Hematopoietic multipotent progenitor cell (in vitro differentiated cells): ENCODE data around the gene CMTM7. TPM values are rescaled to one million over a fixed set of nuclear protein-coding genes. Genes with fewer than 3 reads are reported as not detected.

ENCODE experiments used
- DNase-seq, 3 donors: peaks; one replicate each; pipeline ENCODE4 v3.0.0-alpha.2; 2011 to 2015; ENCODE audit warnings: low read depth in 2 of 3, low spot score in 2 of 3
- total RNA-seq: library from RNA; depleted of rRNA; stranded (reverse); fragments of >200 nt; gene quantifications from one replicate; pipeline ENCODE4 v1.2.3, GENCODE V29; 2012

Gene CMTM7, protein sequence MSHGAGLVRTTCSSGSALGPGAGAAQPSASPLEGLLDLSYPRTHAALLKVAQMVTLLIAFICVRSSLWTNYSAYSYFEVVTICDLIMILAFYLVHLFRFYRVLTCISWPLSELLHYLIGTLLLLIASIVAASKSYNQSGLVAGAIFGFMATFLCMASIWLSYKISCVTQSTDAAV
- total RNA-seq: 23.4 TPM

- DNase-seq: peak in 2 of 3 donors; percentile 53 to 57
Measured at GRCh38 chr3:32391643-32392535, at the start of gene CMTM7. TSS of gene CMTM7 (plus strand) at chr3:32391853. CDS start at chr3:32391907, 54 bp downstream.

GRCh38 chr3:32347343-32348125, 44.1 kb upstream of the CMTM7 start:
- no peak for DNase-seq

GRCh38 chr3:32349184-32349583, 42.5 kb upstream of the CMTM7 start:
- no peak for DNase-seq

GRCh38 chr3:32352563-32352962, 39.1 kb upstream of the CMTM7 start:
- no peak for DNase-seq

GRCh38 chr3:32353351-32353750, 38.3 kb upstream of the CMTM7 start:
- no peak for DNase-seq

DNA sequence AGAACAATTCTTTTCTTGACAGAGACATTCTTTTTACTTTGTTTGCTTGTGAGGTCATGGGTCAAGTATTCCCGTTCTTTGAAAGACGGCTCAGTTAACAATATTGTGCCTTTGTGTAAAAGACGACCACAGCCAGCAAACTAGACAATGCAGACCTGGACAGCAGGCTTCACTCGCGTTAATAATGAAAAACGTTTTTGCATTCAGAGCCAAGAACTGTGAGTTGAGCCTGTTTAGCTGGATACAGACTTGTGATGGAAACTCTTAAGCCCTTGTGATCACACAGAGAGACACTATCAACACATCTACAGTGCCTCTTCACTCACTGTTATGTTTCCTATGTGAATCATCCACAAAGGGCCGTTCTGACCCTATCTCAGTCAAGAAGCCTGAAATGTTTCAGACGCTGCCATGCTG, 37.3 kb upstream of the CMTM7 start:
- DNase-seq: no peak

DNA sequence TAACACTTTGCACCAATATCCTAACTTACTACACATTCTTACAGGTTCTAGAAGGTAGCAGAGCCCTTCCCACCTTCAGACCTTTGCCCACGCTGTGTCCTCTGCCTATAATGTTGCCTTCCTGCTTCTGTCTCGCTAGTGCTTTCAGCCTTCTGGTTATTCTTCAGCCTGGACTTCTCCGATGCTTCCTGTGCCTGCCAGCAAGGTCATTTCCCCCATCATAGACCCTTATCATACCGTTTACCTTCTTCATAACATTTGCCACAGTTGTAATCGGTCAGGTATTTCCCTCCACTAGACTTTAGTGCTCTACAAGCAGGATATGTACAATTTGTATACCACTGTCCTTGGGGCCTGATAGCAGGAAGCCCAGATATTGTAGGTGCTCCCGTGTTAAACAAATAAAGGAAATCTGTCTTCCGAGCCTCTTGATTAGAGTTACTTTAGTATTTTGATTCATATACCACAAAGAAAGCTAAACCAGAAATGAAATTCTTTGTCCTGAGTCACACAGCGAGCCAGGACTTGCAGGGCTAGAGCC, 35.8 kb upstream of the CMTM7 start:
- DNase-seq: no peak

DNA sequence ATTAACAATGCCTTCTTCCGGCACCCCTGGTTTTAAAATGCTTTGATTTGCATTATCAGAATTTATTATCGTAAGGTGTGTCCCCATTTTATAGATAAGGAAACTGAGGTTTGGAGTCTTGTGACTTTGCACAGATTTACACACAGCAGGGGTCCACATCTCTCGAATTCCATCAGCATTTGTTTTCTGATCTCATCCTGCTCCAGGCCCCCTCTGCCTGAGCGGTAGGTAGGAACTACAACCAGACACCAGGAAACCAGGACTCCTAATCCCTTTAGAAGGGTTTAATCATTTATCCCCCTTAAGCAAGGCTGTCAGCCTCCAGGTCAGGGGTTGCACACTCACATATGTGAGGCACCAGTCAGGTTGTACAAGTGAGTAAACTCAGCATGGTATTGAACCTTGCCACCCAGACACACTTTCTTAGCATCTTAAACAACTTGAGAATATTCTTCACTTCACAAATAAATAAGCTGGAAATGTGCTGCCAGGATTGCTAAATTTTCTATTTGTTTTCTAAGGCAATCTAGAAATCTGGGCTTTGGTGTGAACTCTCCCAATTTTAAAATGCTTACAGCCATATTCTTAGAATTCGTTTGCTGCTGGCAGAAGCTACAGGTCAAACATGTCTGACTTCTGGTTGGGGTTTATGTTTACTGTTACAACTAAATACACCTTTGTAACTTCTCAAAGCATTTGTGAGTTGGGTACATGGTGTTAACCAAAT, 31.7 kb upstream of the CMTM7 start:
- no peak for DNase-seq

DNA sequence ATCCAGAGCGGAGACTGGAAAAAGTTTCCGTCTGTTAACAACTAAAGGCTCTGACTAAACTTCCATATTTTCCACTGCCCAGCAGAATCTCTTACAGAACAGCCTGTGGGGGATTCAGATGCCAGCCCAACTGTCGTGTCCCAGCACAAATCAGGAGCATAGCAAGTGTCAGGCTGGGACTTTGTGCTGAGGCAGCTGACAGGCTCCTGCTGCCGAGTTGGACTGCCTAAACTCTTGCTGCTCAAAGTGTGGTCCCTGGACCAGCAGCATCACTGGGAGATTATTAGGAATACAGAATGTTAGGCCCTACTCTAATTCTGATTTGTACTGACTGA, 31.2 kb upstream of the CMTM7 start:
- DNase-seq: no peak

DNA sequence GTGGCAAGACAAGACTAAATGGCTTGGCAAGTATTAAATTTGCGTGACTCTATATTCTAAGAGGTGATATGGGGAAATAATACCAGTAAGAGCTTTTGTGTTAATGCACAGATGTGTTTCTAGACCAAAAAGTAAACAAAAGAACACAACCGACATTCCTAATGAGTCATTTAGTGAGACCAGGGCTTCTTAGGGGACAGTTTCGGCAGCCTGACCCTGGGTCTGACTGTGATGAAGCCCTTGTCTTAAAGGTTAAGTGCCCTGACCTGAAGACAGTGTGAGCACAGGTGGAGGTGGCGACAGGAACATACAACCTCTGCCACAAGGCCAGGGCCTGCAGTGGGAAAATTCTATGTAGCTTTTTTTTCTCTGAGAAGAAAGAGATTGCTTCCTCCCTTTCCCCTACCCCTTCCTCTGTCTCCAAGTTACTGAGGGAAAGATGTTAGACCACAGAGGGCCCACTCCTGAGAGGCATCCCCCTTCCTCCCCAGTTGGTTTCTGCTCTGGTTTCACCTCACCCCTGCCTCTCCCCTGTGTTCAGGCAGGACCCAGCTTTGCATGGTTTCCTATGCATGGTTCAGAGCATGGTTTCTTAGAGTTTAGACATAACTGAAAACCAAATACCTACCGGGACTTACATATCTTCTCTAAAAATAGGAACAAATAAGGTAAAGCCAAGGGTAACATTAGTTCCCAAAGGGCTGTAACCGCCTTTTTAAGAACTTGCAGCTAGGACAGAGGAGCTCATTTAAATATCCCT, 24.8 kb upstream of the CMTM7 start:
- DNase-seq: no peak

- DNase-seq: no peak
Measured at GRCh38 chr3:32367442-32367841, 24.2 kb upstream of the CMTM7 start.

GRCh38 chr3:32371461-32372212, 20.0 kb upstream of the CMTM7 start:
- DNase-seq: peak in 1 of 3 donors; percentile 32

DNA sequence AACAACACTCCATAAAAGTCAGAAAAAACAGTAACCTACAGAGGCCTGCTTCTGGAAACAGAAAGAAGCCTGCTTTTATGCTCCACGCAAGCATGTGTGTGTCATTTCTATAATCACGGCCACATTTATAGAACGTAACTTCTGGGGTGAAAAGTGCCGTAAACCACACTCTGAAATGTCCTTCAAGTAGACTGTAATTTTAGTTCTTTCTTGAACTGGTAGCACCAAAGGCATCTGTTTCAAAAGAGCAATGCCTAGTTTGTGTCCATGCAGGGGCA, 19.5 kb upstream of the CMTM7 start:
- DNase-seq: no peak

GRCh38 chr3:32373276-32373675, 18.4 kb upstream of the CMTM7 start:
- no peak for DNase-seq

DNA sequence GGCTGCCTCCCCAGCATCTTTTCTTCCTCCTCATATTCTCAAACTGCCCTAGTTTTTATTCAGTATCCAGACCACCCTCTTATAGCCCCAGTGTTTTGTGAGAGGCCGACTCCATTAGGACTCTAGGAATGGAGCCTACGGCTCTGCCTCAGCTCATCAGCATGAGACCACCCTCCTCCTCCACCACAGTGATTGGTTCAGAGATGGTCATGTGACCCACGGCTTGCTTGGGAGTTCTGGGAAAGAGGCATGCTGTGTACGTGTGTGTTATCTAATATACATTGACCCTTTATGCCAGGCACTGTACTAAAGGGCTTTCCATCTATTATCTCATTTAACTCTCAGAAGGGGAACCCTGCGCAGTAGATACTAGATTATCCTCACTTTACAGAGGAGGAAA, 17.8 kb upstream of the CMTM7 start:
- no peak for DNase-seq

GRCh38 chr3:32374788-32375595, 16.7 kb upstream of the CMTM7 start:
- DNase-seq: peak; percentile 68 to 91 (median 74)

DNA sequence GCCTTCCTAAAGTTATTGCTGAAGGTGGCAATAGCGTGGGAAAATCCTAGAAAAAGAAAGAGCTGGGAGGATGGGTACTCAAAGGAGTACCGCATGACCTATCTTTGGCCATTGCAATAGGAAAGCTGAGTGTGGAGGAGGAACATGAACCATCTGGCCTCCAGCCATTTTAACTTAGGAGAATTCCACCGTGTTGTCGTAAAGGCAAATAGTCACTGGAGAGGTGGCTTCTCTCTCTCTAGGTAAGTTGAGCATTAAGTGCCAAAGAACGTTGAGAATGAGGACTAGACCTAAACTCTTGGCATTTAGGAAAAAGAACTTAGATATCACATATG, 16.1 kb upstream of the CMTM7 start:
- DNase-seq: no peak

GRCh38 chr3:32376115-32376514, 15.5 kb upstream of the CMTM7 start:
- no peak for DNase-seq
